ENCODE measurements around the gene PCSK4.

PCSK4 gene

DNA sequence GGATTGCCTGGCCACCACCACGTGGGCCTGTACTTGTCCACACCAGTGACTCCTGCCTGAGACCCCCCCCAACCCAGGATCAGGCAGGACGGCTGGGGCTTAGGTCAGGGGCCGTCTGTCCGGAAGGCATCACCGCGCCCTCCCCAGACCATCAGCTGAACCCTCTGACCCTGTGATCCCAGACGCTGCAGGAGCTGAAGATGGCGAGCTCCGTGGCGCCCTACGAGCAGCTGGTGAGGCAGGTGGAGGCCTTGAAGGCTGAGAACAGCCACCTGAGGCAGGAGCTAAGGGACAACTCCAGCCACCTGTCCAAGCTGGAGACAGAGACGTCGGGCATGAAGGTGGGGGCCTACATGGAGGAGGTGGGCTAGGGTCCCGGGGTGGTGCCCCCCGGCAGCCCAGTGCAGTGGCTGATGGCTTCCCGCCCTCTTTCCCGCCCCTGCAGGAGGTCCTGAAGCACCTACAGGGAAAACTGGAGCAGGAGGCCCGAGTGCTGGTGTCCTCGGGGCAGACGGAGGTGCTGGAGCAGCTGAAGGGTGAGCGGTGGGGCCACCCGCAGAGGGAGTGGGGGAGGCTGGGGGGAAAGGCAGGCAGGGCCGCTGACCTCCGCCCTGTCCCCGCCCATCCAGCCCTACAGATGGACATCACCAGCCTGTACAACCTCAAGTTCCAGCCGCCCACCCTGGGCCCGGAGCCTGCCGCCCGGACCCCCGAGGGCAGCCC is 37.2 kb downstream of the PCSK4 start:
- no peak for DNase-seq

DNA sequence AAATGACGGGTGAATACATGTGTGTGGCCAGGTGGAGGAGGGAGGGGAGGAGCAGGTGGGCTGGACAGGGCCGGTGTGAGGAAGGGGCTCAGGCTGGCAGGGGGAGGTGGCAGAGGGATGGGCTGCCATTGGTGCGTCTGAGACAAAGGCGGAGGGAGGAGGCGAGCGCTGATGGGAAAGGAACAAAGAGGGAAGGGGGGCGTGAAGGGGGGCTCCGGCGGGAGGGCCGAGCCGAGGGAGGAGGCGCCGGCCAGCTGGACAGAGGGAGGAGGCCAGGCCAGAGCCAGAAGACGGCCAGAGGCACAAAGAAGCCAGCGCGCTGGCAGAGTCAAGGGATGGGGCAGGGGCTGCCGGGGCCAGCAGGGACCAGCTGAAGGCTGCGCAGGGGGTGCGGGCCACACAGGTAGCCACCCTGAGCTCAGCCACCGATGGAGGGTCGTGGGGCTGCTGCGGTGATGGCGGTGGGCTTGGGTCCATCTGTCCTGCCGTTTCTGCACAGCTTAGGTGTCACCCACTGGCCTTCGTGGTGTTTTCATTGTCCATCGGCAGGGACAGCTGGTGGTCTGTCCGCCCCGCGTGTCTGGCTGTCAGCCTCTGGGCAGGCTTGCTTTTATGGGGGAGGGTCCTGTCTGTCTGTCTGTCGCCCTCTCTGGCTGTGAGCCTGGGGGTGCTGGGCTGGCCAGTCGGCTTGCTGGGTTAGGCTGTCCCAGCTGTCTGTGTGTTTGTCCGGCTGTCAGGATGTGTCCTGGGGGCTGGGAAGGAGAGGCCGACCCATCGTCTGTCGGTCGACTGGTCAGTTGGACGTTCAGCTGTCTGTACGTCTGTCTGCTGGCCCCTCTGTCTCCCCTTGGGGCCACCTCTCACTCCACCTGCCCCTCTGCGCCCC is 38.0 kb downstream of the PCSK4 start:
- no peak for DNase-seq

DNA sequence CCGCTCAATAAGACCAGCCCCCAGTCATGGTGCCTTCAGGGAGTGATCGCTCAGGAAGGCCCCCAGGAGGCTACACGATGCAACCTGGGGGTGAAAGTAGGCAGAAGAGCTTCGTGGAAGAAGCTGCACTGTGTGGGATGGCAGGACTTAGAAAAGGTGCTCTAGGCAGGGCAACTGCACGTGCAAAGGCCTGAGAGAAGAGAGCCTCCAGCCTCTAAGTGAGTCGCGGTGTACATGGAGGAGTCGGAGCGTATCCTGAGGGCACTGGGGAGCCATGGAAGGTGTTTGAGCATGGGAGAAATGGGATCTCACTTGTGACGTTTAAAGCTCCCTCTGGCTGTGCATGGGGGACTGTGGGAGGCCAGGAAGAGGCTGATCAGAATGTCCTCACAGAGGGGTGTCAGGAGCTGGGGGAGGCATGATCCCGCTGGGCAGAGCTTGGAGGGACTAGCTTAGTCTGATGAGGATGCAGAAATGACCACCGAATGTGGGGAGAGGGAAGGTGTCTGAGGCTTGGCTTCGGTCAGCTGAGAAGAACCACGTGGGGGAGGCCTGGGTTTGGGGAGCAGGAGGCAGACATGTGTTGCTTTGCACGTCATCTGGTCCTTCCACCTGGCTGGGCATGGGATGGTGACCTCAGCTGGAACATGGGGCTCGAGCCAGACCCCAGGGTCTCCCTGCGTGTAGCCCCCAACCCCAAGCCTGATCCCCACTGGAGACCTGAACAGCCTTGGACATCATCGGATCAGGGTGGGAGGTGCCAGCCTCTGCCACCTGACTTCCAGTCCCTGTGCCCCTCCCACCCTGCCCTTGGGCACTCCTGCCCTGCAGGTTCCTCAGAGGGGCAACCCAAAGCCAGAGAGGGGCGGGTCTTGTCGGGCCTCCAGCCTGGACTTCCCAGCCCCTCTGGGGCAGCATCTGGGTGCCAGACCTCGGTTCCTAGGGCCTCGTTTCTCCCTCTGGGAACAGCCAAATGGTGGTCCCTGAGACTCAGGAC is 39.1 kb downstream of the PCSK4 start:
- no peak for DNase-seq

DNA sequence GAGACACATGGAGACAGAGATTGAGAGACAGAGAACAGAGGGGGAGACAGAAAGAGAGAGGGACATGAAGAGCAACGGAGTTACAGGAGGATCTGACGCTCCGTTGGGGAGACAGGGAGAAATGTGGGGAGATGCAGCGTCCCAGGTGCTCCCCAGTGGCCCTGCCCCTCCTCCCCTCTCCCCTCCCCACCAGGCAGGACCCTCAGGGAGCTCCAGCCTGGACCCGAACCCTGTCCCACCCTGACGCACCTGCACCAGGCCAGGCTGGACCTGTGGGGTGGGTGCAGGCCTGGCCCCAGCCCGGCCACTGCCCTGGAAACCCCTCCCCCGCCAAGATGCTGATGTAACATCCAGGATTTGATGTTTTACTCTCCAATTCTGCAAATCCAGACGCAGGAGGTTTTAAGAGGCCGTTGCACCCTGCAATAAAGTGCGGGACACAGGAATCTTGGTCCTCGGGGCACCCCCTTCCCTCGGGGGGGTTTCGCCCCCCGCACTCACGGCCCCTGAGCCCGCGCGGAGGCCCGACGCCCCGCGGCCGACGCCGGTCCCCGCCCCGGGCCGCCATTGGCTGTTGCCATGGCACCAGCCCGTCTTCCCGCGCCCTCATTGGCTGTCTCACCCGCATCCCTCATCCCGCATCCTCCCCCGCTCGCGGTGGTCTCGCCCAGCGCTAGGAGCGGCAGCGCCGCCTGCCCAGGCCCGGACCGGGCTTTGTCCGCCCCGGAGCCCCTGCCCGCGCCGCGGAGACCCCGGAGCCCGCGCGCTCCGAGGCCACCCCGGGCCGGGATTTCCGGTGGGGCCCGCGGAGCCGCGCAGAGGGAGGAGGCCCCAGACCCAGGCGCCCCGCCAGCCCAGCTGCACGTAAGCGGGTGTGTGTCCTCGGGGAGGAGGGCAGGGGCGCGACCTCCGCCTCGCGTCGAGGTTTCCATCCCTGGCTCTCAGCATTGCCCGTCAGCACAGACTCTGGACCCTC is 40.4 kb downstream of the PCSK4 start, which contains the start of gene APC2:
Gene APC2, plus strand, starts transcription at position 655 of the 976 bp plus-strand sequence. CDS start 2,881 bp downstream, outside the sequence.
- DNase-seq: peak; percentile 64

DNA sequence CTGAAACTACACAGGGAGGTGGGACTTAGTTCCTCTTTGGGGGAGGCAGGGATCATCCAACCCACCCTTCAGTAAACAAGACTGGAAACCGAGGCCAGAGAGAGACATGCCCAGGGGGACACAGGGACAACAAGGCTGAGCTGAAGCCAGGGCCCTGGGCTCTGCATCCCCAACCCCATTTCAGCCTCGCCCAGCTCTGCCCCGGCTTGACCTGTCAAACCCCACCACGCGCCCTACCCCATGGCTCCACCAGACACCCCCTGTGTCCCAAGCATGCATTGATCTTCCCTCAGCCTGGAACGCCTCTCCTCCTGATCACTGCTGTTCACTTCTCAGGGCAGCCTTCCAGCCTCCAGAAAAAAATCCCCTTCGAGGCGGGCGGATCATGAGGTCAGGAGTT is 42.2 kb downstream of the PCSK4 start:
- no peak for DNase-seq

DNA sequence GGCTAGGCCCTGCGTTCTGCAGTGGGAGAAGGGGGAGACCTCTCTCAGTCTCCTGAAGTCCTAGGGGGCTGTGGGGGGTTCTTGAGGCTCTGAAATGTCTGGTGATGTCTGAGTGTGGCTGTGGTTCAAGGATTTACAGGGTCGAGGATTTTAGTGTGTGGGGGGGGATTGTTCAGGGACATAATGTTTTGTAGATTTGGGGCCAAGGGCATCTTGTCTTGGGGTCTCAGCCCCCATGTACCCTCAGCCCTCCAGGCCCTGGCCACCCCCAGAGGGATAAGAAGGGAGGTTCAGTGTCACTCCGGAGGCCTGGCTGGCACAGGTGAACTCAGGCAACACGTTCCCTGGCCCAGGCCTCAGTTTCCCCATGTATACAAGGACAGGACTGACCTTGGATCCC is 42.6 kb downstream of the PCSK4 start:
- DNase-seq: no peak

DNA sequence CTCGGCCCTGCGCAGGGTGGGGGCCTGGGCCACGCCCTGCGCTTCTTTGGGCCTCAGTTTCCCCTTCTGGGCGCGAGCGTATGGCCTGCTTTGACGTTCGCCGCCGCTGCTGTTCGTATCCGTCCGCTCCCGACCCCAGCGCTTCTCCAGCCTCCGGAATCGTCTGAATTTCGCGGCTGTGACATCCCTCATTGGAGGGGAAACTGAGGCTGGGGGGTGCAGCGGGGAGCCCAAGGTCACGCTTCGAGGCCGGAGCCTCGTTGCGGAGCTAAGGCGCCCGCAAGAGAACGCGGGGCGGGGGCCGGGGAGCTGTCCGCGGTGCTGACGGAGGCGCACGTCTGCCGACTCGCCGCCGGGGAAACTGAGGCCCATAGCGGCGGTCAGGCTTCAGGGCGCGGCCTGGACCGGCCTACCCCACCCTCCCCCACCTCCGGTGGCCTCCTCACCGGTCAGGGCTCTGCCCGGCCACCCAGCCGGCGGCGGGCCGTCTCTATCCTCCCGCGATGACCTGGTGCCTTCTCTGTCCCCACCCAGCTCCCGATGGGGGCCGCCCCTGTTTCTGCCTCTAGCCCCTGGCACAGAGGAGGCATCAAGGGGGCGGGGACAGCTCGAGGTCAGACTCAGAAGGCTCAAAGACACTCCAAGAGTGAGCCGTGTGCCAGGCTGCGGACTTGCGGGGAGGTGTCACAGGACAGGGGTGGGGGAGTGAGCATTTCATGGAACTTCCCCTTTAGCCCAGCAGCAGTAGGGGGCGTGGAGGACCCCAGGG is 43.3 kb downstream of the PCSK4 start:
- DNase-seq: no peak

DNA sequence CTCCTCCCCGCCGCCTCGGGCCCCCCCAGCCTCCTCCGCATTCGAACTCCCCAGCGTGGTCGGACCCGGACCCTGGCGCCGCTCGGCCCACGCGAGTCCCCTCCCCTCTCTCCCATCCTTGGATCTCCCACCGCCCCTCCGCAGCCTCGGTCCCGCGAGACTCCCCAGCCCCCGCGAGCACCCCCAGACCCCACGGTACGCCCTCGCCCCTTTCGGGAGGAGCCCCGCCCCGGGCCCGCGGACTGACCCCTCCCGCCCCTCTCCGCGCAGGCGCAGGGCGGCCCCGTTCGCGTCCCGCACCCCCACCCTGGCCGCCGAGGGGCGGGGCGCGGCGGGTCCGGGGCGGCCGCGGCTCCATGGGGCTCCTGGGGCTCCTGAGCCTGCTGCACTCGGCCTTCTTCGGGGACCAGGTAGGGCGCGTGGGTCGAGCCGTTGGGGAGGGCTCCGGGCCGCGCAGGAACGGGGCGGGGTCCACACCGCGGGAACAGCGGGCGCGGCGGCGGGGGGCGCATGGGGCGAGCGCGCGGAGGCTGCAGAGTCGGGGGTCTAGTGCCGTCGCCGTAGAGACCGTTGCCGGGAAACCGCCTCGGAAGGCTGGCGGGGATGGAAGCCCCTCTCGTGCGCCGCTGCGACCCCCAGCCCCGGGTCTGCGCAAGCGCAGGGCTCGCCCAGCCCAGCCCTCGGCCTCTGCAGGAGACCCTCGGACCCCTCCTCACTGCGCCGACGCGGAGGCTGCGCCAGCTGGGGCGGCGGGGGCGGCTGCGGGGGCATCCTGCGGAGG is 44.0 kb downstream of the PCSK4 start:
- DNase-seq: no peak

DNA sequence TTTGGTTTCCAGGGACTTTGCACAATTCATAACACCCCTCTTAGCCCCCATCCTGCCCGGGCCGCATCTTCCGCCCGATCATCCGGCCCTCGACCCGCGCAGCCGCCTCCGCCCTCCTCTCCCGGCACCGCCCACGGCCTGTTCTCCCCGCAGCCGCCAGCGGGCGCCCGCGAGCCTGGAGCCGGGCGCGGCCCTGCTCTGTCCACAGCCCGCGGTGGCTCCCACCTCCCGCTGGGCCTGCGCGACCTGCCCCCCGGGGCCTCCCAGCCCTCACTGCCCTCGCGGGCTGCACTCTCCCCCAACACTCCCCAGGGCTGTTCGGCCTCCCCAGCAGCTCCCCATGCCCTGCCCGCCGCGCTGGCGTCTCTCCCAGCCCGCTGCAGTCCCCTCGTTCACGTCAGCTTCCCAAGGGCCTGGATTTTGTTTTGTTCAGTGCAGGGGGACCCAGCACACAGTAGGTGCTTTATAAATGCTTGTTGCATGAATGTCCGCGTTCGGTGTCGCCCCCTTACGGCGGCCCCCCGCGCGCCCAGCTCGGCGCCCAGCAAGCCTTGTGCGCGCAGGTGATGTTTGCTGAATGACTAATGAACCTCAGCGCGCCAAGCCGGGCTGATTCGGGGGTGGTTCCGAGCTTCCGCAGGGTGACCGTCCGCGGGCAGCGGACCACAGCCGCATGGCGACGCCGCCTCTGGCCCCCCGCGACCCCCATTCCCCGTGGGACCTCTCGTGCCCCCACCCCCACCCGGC is 44.8 kb downstream of the PCSK4 start:
- peak; percentile 57 for DNase-seq

DNA sequence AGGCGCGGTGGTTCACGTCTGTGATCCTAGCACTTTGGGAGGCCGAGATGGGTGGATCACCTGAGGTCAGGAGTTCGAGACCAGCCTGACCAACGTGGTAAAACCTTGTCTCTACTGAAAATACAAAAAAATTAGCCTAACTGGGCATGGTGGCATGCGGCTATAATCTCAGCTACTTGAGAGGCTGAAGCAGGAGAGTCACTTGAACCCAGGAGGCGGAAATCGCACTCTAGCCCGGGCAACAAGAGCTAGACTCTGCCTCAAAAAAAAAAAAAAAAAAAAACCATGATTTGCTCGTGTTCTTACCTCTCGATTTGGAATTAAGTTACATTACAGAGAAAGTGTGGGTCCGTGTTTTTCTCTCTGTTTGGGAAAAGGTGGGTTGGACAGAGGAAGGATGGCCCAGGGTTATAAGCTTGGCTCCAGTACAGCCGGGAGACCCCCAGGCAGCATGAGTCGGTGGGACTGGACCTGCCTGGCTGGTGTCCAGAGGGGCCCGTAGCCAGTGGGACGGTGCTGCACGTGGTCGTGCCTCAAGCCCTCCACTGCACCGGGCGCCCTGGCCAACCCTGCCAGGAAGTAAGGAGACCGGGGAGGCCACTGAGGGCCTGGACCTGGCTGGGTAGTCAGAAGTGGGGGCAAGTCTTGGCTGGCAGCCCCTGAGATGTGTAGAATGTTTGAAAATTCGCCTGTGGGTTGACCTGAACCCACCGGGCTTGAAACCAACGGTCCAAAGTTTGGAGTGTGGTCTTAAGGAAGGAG is 48.3 kb downstream of the PCSK4 start:
- no peak for DNase-seq

DNA sequence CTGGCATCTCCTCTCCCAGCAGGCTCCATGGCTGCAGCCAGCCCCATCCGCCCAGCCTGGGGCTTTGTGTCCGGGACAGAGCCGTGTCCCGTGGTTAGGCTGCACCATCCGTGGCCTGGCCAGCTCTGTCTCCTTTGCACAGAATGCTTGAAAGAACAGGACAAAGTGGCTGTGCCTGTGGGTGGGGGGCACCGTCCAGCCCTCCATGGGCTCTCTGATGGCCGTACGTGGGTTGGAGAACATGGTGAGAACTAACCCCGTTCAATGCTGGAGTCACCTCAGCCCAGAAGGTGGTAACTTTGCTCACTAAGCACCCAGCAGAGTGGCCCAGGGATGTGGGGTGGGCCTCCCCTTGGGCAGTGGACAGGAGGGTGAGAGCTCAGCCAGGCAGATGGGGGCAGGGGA is 49.1 kb downstream of the PCSK4 start:
- DNase-seq: no peak

DNA sequence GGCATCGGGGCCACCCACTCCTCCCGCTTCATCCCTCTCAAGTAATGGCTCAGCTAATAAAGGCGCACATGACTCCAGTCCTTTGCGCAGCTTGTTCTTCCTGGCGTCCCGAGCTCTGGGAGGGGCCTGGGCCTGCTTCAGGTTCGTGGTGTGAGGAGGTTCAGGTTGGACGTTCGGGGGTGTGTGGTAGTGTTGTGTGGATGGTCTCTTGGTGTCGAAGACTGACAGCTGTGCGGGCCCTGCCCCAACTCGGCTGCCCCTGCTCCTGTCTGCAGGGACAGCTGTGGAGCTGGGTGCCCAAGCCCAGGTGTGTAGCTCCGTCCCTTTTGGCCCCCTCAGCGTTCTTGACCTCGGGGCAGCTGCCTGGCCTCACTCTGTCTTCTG is 49.7 kb downstream of the PCSK4 start:
- DNase-seq: no peak

DNA sequence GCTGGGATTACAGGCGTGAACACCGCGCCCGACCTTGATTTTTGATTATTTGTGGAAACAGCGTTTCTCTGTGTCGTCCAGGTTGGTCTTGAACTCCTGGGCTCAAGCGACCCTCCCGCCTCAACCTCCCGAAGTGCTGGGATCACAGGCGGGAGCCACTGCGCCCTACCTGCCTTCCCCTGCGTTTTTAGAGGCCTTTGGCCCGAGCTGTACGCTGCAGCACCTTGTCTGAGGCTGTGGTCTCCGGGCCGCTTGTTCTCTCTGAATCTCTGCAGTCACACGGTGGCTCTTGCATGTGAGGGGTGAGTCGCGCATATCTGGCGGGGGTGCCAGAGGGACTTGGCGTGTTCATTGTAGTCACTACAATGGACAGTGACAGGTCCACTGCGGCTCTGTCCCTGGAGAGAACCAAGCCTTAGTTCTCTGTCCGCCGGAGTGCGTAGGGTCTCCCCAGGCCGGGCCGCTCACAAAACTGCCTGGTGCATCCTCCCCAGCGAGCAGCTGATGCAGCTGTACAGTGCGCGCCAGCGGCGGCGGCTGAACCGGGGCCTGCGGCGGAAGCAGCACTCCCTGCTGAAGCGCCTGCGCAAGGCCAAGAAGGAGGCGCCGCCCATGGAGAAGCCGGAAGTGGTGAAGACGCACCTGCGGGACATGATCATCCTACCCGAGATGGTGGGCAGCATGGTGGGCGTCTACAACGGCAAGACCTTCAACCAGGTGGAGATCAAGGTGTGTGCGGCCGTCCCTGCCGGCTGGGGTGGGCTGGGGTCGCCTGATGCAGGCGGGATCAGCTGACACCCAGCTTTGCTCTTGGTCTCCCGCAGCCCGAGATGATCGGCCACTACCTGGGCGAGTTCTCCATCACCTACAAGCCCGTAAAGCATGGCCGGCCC is 50.4 kb downstream of the PCSK4 start:
- peak; percentile 38 for DNase-seq

DNA sequence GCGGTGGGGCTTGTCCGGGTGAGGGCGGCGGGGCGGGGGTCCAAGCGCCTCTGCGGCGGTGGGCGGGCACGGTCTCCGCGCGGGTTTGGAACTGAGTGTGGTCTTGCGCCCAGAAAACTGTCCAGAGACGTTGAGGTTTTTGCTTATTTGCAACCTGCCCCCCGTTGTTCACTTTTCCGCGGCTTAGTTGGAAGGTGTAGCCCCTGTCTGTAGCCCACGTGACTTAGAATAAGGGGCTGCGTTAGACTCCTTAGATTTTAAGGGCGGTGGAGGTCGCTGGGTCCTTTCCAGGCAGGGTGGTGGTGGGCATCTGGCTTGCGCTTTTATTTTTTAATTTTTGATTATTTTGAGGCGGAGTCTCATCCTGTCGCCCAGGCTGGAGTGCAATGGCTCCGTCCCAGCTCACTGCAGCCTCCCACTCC is 51.2 kb downstream of the PCSK4 start:
- DNase-seq: no peak

DNA sequence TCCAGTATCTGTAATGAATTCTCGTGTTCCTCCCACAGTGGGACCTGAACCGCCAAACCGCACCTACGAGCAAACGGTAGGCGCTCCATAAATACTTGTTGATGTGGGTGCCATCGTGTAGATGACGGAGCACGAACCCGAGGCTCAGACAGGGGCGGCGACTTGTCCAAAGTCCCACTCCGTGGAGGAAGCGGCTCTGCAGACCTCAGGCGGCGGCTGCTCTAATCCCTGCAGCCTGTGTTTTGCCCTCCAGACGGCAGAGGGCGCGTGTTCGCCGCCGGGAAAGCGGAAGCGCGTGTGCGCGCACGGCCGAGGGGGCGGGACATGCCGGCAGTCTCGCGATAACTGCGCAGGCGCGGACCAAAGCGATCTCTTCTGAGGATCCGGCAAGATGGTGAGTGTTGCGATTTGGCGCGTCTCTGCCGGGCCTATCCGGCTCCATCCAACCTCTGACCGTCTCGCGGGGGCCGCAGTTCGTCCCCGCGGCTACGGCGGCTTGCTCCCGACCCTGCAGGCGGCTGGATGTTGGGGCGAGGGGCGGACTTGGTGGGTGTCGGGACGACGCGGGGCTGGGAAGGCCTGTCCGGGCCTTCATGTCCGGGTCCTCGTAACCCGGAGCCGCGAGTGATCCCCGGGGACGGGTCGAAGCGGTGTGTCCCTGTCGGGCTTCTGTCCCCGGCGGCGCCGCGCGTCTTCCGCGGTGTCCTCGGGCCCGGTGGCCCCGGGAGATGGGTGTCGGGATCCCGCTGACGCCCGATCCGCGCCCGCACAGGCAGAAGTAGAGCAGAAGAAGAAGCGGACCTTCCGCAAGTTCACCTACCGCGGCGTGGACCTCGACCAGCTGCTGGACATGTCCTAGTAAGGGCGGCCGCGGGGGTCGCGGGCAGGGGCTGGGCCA is 51.9 kb downstream of the PCSK4 start, which contains the start of gene RPS15:
Gene RPS15, plus strand, starts transcription at position 362 of the 898 bp plus-strand sequence. Its CDS starts 30 bp downstream, at position 392.
- DNase-seq: peak; percentile 90

DNA sequence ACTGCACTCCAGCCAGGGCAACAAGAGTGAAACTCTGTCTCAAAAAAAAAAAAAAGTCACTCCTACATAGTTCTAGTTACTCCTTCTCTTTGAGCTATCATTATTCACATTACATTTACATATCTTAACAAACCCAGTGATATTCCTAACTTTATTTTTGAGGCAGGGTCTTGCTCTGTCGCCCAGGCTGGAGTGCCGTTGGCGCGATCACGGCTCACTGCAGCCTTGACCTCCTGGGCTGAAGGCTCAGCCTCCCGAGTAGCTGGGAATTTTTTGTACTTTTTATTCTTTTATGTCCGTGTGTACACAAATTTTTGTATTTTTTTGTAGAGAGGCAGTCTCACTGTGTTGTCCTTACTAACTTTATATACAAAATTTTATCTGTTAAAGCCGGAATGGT is 52.5 kb downstream of the PCSK4 start:
- no peak for DNase-seq

All from fibroblast of skin of back (primary cell).